ENCODE data around the gene ZNF777.

The ZNF777 gene

GRCh38 chr7:149422162-149422913 lies 38.5 kb downstream of the ZNF777 start:
- H3K23ac ChIP-seq (ENCODE audit: low read length), result no peak overlapping the region
- peak overlapping the region; percentile 61 for H3K4ac ChIP-seq (ENCODE audit: low read depth, low read length)
- H2BK12ac ChIP-seq (ENCODE audit: low read length), result no peak overlapping the region
- peaks cover 2 to 4% of the 10 kb centered on the region in 2 experiments for H3K4me1 ChIP-seq (ENCODE audit: control insufficient read depth in 1 of 2, insufficient read depth in 2 of 2, low read length in 2 of 2)
- H3K18ac ChIP-seq (ENCODE audit: low read length), result peak overlapping the region; percentile 57
- DNase-seq, result peak; percentile 85 to 92
- H3K9ac ChIP-seq (ENCODE audit: low read length), result peak overlapping the region; percentile 39
- peak overlapping the region; percentile 99 for H2AFZ ChIP-seq (ENCODE audit: insufficient read depth, low read length, poor library complexity)
- no peak overlapping the region for H3K27ac ChIP-seq (ENCODE audit: low read depth, low read length)
- peak overlapping the region; percentile 99 for H4K8ac ChIP-seq (ENCODE audit: low read depth, low read length)
- WGBS (ENCODE audit: extremely low coverage, insufficient coverage, insufficient read length), result no CpG with 5 or more reads among the region's 68 CpGs
- no peak overlapping the region for H2BK5ac ChIP-seq (ENCODE audit: low read depth, low read length, poor library complexity)
- no peaks in the 10 kb centered on the region for H3K27me3 ChIP-seq (ENCODE audit: insufficient read depth, low read length)
- H2BK120ac ChIP-seq (ENCODE audit: insufficient read depth, low read length, poor library complexity), result peak overlapping the region; percentile 63
- peak overlapping the region; percentile 81 for H4K91ac ChIP-seq (ENCODE audit: low read depth, low read length)
- H3K79me2 ChIP-seq (ENCODE audit: control insufficient read depth, insufficient read depth, low read length, poor library complexity), result peaks cover 3% of the 10 kb centered on the region
- H3K36me3 ChIP-seq (ENCODE audit: control insufficient read depth in 1 of 2, insufficient read depth in 2 of 2, low read length in 2 of 2), result no peaks in the 10 kb centered on the region
- H2AK5ac ChIP-seq (ENCODE audit: low read length), result no peak overlapping the region
- no peaks in the 10 kb centered on the region for H3K9me3 ChIP-seq (ENCODE audit: insufficient read depth, low read depth, low read length)
- H4K12ac ChIP-seq (ENCODE audit: low read depth, low read length), result peak overlapping the region; percentile 98
- peak overlapping the region; percentile 83 for H3K4me2 ChIP-seq (ENCODE audit: low read length)
- peak overlapping the region; percentile 84 for H3K14ac ChIP-seq (ENCODE audit: low read length)
- peak overlapping the region; percentile 55 for H3K4me3 ChIP-seq (ENCODE audit: low read depth, low read length)
- H3K79me1 ChIP-seq (ENCODE audit: low read length), result peaks cover 8% of the 10 kb centered on the region

GRCh38 chr7:149420006-149420405 lies 40.9 kb downstream of the ZNF777 start:
- no peak overlapping the region for H4K91ac ChIP-seq (ENCODE audit: low read depth, low read length)
- H3K9ac ChIP-seq (ENCODE audit: low read length), result no peak overlapping the region
- H3K79me1 ChIP-seq (ENCODE audit: low read length), result peaks cover 8% of the 10 kb centered on the region
- H3K27ac ChIP-seq (ENCODE audit: low read depth, low read length), result no peak overlapping the region
- peaks cover 3% of the 10 kb centered on the region for H3K79me2 ChIP-seq (ENCODE audit: control insufficient read depth, insufficient read depth, low read length, poor library complexity)
- no peak overlapping the region for H3K4me3 ChIP-seq (ENCODE audit: low read depth, low read length)
- no peak overlapping the region for H2AFZ ChIP-seq (ENCODE audit: insufficient read depth, low read length, poor library complexity)
- no peak overlapping the region for H2AK5ac ChIP-seq (ENCODE audit: low read length)
- no CpG with 5 or more reads among the region's 3 CpGs for WGBS (ENCODE audit: extremely low coverage, insufficient coverage, insufficient read length)
- no peaks in the 10 kb centered on the region for H3K9me3 ChIP-seq (ENCODE audit: insufficient read depth, low read depth, low read length)
- no peaks in the 10 kb centered on the region for H3K27me3 ChIP-seq (ENCODE audit: insufficient read depth, low read length)
- no peak overlapping the region for H2BK120ac ChIP-seq (ENCODE audit: insufficient read depth, low read length, poor library complexity)
- no peak overlapping the region for H3K14ac ChIP-seq (ENCODE audit: low read length)
- no peak overlapping the region for H3K18ac ChIP-seq (ENCODE audit: low read length)
- H3K4me2 ChIP-seq (ENCODE audit: low read length), result no peak overlapping the region
- no peak overlapping the region for H2BK5ac ChIP-seq (ENCODE audit: low read depth, low read length, poor library complexity)
- H4K12ac ChIP-seq (ENCODE audit: low read depth, low read length), result no peak overlapping the region
- peaks cover 4 to 8% of the 10 kb centered on the region in 2 experiments for H3K4me1 ChIP-seq (ENCODE audit: control insufficient read depth in 1 of 2, insufficient read depth in 2 of 2, low read length in 2 of 2)
- H3K4ac ChIP-seq (ENCODE audit: low read depth, low read length), result no peak overlapping the region
- no peak overlapping the region for H2BK12ac ChIP-seq (ENCODE audit: low read length)
- DNase-seq, result no peak
- no peak overlapping the region for H3K23ac ChIP-seq (ENCODE audit: low read length)
- no peak overlapping the region for H4K8ac ChIP-seq (ENCODE audit: low read depth, low read length)
- H3K36me3 ChIP-seq (ENCODE audit: control insufficient read depth in 1 of 2, insufficient read depth in 2 of 2, low read length in 2 of 2), result no peaks in the 10 kb centered on the region

DNA sequence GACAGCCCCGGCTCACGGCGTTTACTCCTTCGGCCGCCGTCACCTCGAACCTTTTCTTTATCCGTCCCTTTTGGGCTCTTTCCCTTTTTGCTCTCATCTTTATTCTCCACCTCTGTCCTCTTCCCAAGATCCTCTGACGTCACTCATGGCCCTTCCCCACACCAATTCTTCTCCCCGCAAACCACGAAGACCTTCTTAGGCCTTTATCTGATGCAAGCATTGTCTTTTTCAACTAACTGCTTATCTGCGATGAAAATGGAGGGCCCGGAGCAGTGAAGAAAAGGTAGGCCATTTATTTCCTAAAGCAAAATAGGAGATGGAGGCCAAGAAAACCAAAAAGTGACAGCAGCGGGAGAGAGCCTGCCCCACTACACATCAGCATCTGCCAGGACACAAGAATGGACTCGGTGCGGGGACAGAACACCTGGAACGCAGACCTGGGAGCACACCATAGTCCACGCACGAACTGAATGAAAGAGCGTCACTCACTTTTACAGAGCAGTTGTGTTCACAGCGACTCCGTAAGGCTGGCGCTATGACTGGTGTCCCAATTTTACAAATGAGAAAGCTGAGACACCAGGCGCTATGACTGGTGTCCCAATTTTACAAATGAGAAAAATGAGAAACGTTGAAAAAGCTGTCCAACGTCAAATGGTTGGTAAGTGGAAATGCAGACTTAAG lies 45.3 kb downstream of the ZNF777 start:
- Histone ChIP-seq H2AFZ (ENCODE audit: insufficient read depth, low read length, poor library complexity) (peak overlapping the region; percentile 25), H3K27ac (ENCODE audit: low read depth, low read length) (no peak overlapping the region), H3K23ac (ENCODE audit: low read length) (no peak overlapping the region), H3K27me3 (ENCODE audit: insufficient read depth, low read length) (no peaks in the 10 kb centered on the region), H3K9ac (ENCODE audit: low read length) (no peak overlapping the region), H4K8ac (ENCODE audit: low read depth, low read length) (peak overlapping the region; percentile 48), H3K4me3 (ENCODE audit: low read depth, low read length) (peak overlapping the region; percentile 62), H3K14ac (ENCODE audit: low read length) (no peak overlapping the region), H3K79me1 (ENCODE audit: low read length) (no peaks in the 10 kb centered on the region), H3K79me2 (ENCODE audit: control insufficient read depth, insufficient read depth, low read length, poor library complexity) (no peaks in the 10 kb centered on the region), H3K4ac (ENCODE audit: low read depth, low read length) (no peak overlapping the region), H2BK12ac (ENCODE audit: low read length) (no peak overlapping the region), H2BK5ac (ENCODE audit: low read depth, low read length, poor library complexity) (no peak overlapping the region), H3K4me2 (ENCODE audit: low read length) (peak overlapping the region; percentile 69), H3K36me3 (ENCODE audit: control insufficient read depth in 1 of 2, insufficient read depth in 2 of 2, low read length in 2 of 2) (no peaks in the 10 kb centered on the region), H2BK120ac (ENCODE audit: insufficient read depth, low read length, poor library complexity) (no peak overlapping the region), H4K12ac (ENCODE audit: low read depth, low read length) (peak overlapping the region; percentile 68), H3K18ac (ENCODE audit: low read length) (no peak overlapping the region), H4K91ac (ENCODE audit: low read depth, low read length) (no peak overlapping the region), H3K9me3 (ENCODE audit: insufficient read depth, low read depth, low read length) (no peaks in the 10 kb centered on the region), H2AK5ac (ENCODE audit: low read length) (no peak overlapping the region), H3K4me1 (ENCODE audit: control insufficient read depth in 1 of 2, insufficient read depth in 2 of 2, low read length in 2 of 2) (peaks cover 2 to 4% of the 10 kb centered on the region in 2 experiments)
- DNase-seq, result no peak
- WGBS (ENCODE audit: extremely low coverage, insufficient coverage, insufficient read length), result no CpG with 5 or more reads among the region's 26 CpGs

DNA sequence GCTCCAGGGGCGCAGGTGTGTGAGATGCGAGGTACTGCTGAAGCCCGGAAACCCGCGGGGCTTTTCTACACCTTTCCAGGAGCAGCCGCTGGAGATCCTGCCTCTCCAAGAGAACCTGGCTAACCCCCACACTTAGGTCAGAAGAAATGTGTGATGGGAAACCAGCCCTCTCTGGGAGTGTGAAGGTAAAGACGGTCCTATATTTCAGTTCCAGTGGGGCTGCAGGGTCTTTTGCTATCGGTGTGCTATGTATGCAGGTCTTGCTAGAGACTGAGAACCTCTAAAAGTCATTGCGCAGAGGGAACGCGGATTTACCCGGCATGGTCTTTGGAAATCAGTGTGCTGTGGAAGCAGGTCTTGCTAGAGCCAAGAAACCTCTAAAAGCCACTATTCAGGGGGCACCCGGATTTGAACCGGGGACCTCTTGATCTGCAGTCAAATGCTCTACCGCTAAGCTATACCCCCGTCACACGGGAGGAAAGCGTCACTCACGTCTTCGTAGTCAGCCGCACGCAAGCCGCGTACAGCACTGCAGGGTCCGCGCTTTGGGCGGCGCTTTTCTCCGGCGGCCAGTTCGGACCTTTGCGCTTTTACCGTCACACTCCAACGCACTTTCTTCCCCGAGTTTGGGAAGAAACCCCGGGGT lies 46.0 kb downstream of the ZNF777 start:
- Histone ChIP-seq H2AFZ (ENCODE audit: insufficient read depth, low read length, poor library complexity) (peak overlapping the region; percentile 67), H3K14ac (ENCODE audit: low read length) (no peak overlapping the region), H3K4ac (ENCODE audit: low read depth, low read length) (no peak overlapping the region), H3K4me1 (ENCODE audit: control insufficient read depth in 1 of 2, insufficient read depth in 2 of 2, low read length in 2 of 2) (peaks cover 2 to 4% of the 10 kb centered on the region in 2 experiments), H2BK12ac (ENCODE audit: low read length) (no peak overlapping the region), H2BK5ac (ENCODE audit: low read depth, low read length, poor library complexity) (no peak overlapping the region), H3K23ac (ENCODE audit: low read length) (no peak overlapping the region), H3K4me2 (ENCODE audit: low read length) (peak overlapping the region; percentile 69), H3K79me2 (ENCODE audit: control insufficient read depth, insufficient read depth, low read length, poor library complexity) (no peaks in the 10 kb centered on the region), H3K9me3 (ENCODE audit: insufficient read depth, low read depth, low read length) (no peaks in the 10 kb centered on the region), H4K8ac (ENCODE audit: low read depth, low read length) (peak overlapping the region; percentile 47), H2BK120ac (ENCODE audit: insufficient read depth, low read length, poor library complexity) (no peak overlapping the region), H3K9ac (ENCODE audit: low read length) (no peak overlapping the region), H3K79me1 (ENCODE audit: low read length) (no peaks in the 10 kb centered on the region), H4K91ac (ENCODE audit: low read depth, low read length) (no peak overlapping the region), H2AK5ac (ENCODE audit: low read length) (no peak overlapping the region), H3K18ac (ENCODE audit: low read length) (no peak overlapping the region), H3K27ac (ENCODE audit: low read depth, low read length) (no peak overlapping the region), H3K36me3 (ENCODE audit: control insufficient read depth in 1 of 2, insufficient read depth in 2 of 2, low read length in 2 of 2) (no peaks in the 10 kb centered on the region), H3K27me3 (ENCODE audit: insufficient read depth, low read length) (no peaks in the 10 kb centered on the region), H3K4me3 (ENCODE audit: low read depth, low read length) (peak overlapping the region; percentile 62), H4K12ac (ENCODE audit: low read depth, low read length) (no peak overlapping the region)
- no CpG with 5 or more reads among the region's 36 CpGs for WGBS (ENCODE audit: extremely low coverage, insufficient coverage, insufficient read length)
- peak in 1 of 2 donors; percentile 53 for DNase-seq
